ENCODE measurements around the gene FBXW12. TPM values are rescaled to one million over a fixed set of nuclear protein-coding genes. Genes with fewer than 3 reads are reported as not detected.

The FBXW12 gene
- total RNA-seq, 1 experiment from 2014 or later, result 0.74 TPM

GRCh38 chr3:48429317-48429959 lies 57.4 kb downstream of the FBXW12 start:
- Histone ChIP-seq H4K8ac (replicated peaks; ENCODE audit: insufficient read length, low read depth, low read length) (no peak overlapping the region), H2BK15ac (ENCODE audit: low read depth, low read length) (no peak overlapping the region), H2BK12ac (ENCODE audit: insufficient read length, low read depth, low read length) (no peak overlapping the region), H3K27me3 (ENCODE audit: insufficient read depth, low read length) (no peaks in the 10 kb centered on the region), H2AK5ac (ENCODE audit: insufficient read length, low read length) (no peak overlapping the region), H3K23me2 (ENCODE audit: insufficient read length, low read depth, low read length, poor library complexity, severe bottlenecking) (peaks cover 13% of the 10 kb centered on the region), H2BK120ac (ENCODE audit: low read depth, low read length, poor library complexity, severe bottlenecking) (no peak overlapping the region), H3K56ac (ENCODE audit: insufficient read length, low read depth, low read length) (no peak overlapping the region), H3K79me1 (ENCODE audit: insufficient read depth, low read depth, low read length, poor library complexity, severe bottlenecking) (no peaks in the 10 kb centered on the region), H2BK5ac (ENCODE audit: insufficient read length, low read length) (no peak overlapping the region), H3K27ac (ENCODE audit: insufficient read length, low read depth, low read length) (no peak overlapping the region), H3T11ph (ENCODE audit: low read length) (no peak overlapping the region), H3K23ac (ENCODE audit: insufficient read length, low read depth, low read length) (no peak overlapping the region), H3K18ac (ENCODE audit: insufficient read length, low read depth, low read length) (peak overlapping the region; percentile 73), H3K79me2 (ENCODE audit: insufficient read depth, low read length) (peaks cover 35% of the 10 kb centered on the region; the same call in 1 of the 2 replicates), H2AFZ (ENCODE audit: low read length) (no peak overlapping the region), H4K91ac (ENCODE audit: insufficient read length, low read depth, low read length) (no peak overlapping the region), H4K5ac (ENCODE audit: insufficient read length, low read depth, low read length) (no peak overlapping the region), H3K9ac (ENCODE audit: extremely low read depth, insufficient read length, low read length) (peak overlapping the region; percentile 57), H3K4me2 (ENCODE audit: insufficient read depth, insufficient read length, low read length) (peak overlapping the region; percentile 15), H2BK20ac (ENCODE audit: low read depth, low read length, poor library complexity, severe bottlenecking) (no peak overlapping the region), H4K20me1 (ENCODE audit: control insufficient read depth, insufficient read depth, insufficient read length) (no peaks in the 10 kb centered on the region), H3K9me3 (ENCODE audit: control insufficient read depth, low read depth, low read length) (no peaks in the 10 kb centered on the region), H3K14ac (ENCODE audit: insufficient read depth, low read length) (peak overlapping the region; percentile 85; the same call in 1 of the 2 replicates), H3K4ac (ENCODE audit: low read depth, low read length) (no peak overlapping the region; the same call in 1 of the 2 replicates), H3K4me1 (ENCODE audit: insufficient read depth, low read length) (peaks cover 13% of the 10 kb centered on the region; the same call in 1 of the 2 replicates)
- Mint-ChIP-seq H3K4me3 (peak overlapping the region; percentile 92 to 93), H3K9me3 (no peaks in the 10 kb centered on the region), H3K36me3 (ENCODE audit: insufficient read depth in 1 of 3, low read depth in 3 of 3) (peaks cover 21 to 46% (median 39%) of the 10 kb centered on the region in 3 experiments; a peak in 6 of 7 replicates), H3K27me3 (ENCODE audit: low read depth) (no peaks in the 10 kb centered on the region), H3K27ac (peak overlapping the region; percentile 97 to 98 (median 97); a peak in 6 of 7 replicates), H3K4me1 (peaks cover 56 to 57% of the 10 kb centered on the region in 2 experiments)
- peak; percentile 80 for DNase-seq
- no CpG with 5 or more reads among the region's 86 CpGs for WGBS (ENCODE audit: extremely low coverage, insufficient read length, low lambda C conversion rate)
- TF ChIP-seq, protein P1, sequence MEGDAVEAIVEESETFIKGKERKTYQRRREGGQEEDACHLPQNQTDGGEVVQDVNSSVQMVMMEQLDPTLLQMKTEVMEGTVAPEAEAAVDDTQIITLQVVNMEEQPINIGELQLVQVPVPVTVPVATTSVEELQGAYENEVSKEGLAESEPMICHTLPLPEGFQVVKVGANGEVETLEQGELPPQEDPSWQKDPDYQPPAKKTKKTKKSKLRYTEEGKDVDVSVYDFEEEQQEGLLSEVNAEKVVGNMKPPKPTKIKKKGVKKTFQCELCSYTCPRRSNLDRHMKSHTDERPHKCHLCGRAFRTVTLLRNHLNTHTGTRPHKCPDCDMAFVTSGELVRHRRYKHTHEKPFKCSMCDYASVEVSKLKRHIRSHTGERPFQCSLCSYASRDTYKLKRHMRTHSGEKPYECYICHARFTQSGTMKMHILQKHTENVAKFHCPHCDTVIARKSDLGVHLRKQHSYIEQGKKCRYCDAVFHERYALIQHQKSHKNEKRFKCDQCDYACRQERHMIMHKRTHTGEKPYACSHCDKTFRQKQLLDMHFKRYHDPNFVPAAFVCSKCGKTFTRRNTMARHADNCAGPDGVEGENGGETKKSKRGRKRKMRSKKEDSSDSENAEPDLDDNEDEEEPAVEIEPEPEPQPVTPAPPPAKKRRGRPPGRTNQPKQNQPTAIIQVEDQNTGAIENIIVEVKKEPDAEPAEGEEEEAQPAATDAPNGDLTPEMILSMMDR (conservative IDR thresholded peaks at IDR 0.05), result no peak
